A673 (cell line): ENCODE data around the gene STAG1.

ENCODE experiments used
- EZH2 ChIP-seq: fragments of 200-600 bp; sonication (generic); IDR thresholded peaks from 2 replicates; pipeline ENCODE4 v1.6.1; 2017; ENCODE audit warnings: borderline replicate concordance, low read depth, mild to moderate bottlenecking, mixed read lengths, antibody characterized with exemption, low read length; ENCODE audit not compliant: poor library complexity, severe bottlenecking
- TF ChIP-seq, protein P1 (sequence below): fragments of 300-800, 200-600 bp; sonication (generic); conservative IDR thresholded peaks from 2 replicates; pipeline ENCODE4 v1.5.1; 2017; ENCODE audit warnings: low read depth, mild to moderate bottlenecking, antibody characterized with exemption, low read length, moderate library complexity, mixed read lengths

DNA sequence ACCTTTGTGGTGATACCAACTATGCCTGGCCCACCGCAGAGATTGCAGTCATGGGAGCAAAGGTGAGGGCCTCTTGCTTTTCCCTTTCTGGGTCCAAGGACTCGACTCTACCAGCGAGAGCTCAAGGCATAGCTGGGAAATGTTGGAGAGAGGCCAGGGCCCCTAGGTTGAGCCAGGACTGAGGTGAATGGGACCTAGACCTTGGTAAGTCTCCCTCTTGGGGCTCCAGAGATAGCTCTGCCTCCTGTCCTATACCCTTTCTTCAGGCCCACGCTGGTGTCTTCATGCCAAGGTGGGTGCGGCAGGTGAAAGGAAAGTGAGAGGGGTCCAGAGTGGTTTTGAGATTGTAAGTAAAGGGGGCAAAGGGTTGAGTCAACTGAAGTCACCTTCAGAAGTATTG, 424.5 kb downstream of the STAG1 start:
- no peak for TF ChIP-seq EZH2
- TF ChIP-seq, protein P1, sequence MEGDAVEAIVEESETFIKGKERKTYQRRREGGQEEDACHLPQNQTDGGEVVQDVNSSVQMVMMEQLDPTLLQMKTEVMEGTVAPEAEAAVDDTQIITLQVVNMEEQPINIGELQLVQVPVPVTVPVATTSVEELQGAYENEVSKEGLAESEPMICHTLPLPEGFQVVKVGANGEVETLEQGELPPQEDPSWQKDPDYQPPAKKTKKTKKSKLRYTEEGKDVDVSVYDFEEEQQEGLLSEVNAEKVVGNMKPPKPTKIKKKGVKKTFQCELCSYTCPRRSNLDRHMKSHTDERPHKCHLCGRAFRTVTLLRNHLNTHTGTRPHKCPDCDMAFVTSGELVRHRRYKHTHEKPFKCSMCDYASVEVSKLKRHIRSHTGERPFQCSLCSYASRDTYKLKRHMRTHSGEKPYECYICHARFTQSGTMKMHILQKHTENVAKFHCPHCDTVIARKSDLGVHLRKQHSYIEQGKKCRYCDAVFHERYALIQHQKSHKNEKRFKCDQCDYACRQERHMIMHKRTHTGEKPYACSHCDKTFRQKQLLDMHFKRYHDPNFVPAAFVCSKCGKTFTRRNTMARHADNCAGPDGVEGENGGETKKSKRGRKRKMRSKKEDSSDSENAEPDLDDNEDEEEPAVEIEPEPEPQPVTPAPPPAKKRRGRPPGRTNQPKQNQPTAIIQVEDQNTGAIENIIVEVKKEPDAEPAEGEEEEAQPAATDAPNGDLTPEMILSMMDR: no peak
